GM19452 (cell line): Measurements from ENCODE around the gene ZNF317.
A peak's percentile ranks its signal among the peaks of the same experiment; 100 is the strongest.

Experiments
- ATAC-seq: cut with Tn5 transposase; IDR thresholded peaks from one replicate; pipeline ENCODE4 v1.9.1; 2021; ENCODE audit not compliant: unreplicated experiment

ZNF317 gene

DNA sequence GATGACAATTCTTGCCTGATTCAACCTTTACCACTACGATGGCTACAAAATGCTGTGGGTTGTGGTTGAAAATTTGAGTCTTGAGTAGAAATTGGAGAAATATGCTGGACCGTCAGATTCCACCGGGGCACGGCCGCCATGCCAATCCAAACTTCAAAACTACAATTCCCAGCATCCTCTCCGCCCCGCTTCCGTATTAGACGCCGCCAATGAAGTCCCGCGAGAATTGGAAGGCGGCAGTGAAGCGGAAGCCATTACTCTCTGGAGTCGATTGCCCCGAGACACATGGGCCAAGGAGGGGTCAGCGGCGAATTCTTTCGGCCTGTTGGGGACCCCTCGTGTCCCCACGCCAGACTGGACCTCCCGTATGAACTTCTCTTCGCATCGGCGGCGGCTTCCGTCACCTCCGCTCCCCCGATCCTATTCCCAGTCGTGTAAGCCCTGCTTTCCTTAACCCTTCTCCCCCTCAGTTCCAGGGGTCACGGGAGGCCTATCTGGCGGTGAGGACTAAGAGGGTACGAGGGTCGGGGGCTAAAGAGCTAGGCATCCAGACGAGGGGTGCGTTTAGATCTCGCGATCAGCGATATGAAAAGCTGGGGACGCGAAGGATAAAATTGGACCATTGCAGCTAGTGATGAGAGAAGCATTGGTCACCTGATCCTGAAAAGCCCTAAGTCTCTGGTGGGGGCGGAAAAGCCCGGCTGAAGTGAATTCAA lies at the start of gene ZNF317:
Gene ZNF317, plus strand, starts transcription at position 239 of the 716 bp plus-strand sequence. CDS start 15,620 bp downstream, outside the sequence.
- ATAC-seq, result peak; percentile 82

DNA sequence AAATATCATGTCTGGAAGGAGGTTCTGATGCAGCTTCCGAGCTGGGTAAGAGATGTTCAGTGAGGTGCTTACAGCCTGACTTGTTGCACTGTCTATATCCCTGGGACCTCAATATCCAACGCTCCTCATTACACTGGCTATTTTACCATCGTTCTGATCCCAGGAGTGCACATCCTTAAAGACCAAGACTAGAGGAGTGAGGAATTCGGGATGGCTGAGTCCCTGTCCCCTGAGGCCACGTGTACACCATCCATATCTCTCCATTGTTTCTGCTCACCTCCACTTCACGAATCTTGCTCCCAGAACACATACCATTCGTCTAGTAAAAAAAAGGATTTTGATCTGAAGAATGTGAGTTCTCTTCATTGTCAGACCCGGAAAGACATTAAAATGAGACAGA lies 32.8 kb upstream of the ZNF317 start, which contains the start of gene OR7G2:
Gene OR7G2, minus strand, starts transcription at position 101 of the 400 bp plus-strand sequence. CDS start 4,232 bp downstream, outside the sequence.
- ATAC-seq, result no peak

DNA sequence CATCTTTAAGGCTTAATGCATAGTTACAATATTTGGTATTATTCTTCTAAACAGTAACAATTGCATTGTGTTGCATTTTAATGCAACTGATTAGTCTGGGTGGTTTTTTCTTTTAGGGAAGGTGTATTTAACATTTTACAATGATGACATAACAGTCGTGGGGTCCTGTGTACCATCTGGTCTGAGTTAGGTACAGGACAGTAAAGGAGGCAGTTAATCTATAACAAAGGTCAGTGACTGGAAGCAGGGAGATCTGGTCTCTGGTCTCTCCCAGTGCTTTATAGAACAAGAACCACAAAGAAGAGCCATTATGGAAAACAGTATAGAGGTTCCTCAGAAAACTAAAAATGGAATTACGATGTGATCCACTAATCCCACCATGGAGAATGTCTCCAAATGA lies 30.2 kb upstream of the ZNF317 start:
- ATAC-seq, result no peak

DNA sequence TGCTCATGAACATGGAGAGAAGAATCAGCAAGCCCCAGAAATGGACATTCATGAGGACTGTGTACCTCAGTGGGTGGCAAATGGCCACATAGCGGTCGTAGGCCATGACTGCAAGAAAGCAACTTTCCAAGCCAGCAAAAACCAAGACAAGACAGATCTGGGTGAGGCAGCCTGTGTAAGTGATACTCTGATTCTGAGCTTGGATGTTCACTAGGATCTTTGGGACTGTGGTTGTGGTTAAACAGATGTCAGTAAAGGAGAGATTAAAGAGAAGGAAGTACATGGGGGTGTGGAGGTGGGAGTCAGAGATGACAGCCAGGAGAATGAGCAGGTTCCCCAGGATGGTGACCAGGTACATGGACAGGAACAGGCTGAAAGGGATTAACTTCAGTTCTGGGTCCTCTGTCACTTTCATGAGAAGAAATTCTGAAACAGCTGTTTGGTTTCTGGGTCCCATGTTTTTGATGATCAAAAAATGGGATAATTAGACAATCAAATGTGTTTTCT lies 24.8 kb upstream of the ZNF317 start, which contains the start of gene OR7G1:
Gene OR7G1, minus strand, starts transcription at position 457 of the 507 bp plus-strand sequence. Its CDS starts 0 bp downstream, at position 457.
- no peak for ATAC-seq

DNA sequence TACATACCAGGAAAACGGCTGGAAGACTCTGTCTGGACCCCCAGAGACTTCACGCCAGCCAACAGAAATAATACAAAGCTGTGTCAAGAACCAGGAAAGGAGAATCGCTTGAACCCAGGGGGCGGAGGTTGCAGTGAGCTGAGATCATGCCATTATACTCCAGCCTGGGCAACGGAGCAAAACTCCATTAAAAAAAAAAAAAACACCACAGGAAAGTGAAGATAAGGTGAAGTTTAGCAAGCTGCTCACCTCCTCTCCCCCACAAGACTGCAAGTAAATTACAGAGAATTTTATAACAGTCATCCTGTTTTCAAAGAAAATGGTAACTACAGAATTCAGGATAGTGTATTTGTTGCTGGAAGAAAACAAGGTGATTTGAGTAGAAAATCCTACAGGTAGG lies 23.6 kb upstream of the ZNF317 start:
- no peak for ATAC-seq

DNA sequence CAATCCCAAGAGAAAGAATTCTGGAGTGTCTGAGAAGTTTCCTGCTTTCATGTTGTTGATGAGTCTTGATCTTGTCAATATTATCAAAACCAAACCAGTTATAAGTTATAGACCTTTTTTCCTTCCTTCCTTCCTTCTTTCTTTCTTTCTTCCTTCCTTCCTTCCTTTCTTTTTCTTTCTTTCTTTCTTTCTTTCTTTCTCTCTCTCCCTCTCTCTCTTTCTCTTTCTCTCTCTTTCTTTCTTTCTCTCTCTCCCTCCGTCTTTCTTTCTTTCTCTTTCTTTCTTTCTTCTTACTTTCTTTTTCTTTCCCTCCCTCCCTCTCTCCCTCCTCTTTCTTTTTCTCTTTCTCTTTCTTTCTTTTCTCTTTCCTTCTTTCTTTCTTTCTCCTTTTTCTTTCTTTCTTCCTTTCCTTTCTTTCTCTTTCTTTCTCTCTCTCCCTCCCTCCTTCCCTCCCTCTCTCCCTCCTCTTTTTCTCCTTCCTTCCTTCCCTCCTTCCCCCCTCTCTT lies 13.2 kb upstream of the ZNF317 start, which contains the start of gene OR7G3:
Gene OR7G3, minus strand, starts transcription at position 51 of the 506 bp plus-strand sequence. Its CDS starts 0 bp downstream, at position 51.
- no peak for ATAC-seq

DNA sequence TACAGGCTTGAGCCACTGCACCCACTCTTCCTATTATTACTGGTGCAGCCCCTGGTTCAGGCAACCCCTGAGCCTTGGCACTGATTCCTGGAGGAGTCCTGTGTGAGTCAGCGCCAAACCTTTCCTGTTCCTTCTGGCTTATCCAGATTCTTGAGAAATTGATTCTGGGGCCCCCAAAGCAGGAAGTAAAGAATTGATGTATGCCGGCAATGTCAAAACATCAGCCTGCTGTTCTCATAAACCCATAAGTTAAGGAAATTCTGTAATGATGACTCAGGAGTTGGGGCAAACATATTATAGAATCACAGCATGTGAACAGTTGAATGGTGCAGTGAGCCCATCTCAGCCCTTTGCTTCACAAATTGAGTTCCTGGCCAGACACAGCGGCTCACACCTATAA lies 12.0 kb upstream of the ZNF317 start:
- ATAC-seq, result no peak

DNA sequence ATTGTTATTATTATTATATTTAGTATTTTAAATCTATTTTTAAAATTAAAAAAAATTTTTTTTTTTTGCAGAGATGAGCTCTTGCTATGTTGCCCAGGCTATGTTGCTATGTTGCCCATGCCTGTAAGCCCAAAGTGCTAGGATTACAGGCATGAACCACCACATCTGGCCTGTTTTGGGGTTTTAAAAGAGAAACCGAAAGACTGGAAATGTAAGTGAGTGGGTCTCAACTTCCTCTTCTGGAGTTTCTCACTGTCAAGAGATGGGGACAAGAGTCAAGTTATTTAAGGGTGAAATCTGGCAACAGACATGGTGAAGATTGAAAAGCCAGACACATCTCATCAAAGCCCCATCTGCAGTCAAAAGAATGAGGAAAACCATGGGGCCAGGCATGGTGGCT lies 9.2 kb upstream of the ZNF317 start:
- ATAC-seq, result no peak

DNA sequence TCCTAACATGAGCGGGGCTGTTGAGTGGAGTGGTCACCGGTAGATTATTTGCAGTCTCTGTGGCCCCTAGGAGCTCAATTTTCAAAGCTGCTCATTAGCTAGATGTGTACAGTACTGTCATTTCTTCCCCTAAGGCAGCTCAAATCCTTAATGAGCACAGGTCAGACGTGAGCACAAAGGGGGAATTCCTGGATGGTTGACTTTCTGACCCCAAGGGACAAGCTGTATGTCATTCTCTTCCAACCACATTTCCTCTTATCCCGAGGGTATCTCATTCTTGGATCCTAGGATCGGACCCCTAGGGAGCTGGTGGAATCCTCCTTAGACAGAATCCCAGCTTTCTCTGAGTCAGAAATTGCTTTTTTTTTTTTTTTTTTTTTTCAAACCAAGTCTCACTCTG lies 7.8 kb upstream of the ZNF317 start:
- no peak for ATAC-seq

DNA sequence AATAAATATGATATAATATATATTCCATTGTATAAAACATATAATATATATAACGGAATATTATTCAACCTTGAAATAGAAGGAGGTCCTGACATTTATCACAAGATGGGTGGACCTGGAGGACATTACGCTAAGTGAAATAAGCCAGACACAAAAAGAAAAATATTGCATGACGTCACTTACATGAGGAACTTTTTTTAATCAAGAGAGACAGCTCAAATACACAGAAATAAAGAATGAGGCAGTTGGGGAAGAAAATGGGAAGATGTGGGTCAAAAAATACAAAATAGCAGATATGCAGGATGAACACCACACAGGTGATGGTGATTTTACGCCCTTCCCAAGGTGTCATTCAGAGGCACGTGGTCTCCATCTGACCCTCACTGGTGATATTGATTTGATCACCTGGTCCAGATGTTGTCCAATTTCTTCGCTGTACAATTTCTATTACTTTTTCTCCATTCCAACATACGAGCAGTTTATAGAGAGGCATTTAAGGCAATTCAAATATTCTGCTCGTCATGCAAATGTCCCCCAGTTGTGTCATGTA lies 513 bp upstream of the ZNF317 start:
- ATAC-seq, result peak; percentile 22

DNA sequence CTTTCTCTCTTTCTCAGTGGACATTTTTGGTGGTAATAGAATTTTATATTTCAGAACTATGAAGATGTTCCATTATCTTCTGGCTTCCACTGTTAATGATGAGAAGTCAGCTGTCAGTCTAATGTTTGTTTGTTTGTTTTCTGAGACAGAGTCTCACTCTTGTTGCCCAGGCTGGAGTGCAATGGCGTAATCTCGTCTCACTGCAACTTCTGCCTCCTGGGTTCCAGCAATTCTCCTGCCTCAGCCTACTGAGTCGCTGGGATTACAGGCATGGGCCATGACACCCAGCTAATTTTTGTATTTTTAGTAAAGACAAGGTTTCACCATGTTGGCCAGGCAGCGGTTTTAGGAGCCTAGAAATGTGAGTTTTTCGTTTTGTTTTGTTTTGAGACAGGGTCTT lies 4.7 kb downstream of the ZNF317 start:
- no peak for ATAC-seq

DNA sequence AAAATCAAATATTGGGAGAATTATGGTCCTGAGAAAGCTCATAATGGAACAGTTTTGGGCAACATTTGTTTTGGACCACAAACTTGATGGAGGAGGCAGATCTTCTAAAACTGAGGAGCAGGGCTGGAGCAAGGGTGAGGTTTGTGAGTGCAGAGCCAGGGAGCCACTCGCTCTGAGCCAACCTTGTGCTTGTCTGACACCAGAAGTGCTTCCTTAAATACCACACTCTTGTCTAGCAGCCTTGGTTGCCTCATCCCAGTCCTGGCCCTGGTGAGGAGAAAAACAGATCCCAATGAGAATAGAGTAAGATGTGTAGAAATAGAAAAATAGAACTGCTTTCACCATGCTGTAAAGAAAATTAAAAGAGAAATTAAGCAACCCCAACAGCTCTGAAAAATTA lies 6.7 kb downstream of the ZNF317 start:
- no peak for ATAC-seq

DNA sequence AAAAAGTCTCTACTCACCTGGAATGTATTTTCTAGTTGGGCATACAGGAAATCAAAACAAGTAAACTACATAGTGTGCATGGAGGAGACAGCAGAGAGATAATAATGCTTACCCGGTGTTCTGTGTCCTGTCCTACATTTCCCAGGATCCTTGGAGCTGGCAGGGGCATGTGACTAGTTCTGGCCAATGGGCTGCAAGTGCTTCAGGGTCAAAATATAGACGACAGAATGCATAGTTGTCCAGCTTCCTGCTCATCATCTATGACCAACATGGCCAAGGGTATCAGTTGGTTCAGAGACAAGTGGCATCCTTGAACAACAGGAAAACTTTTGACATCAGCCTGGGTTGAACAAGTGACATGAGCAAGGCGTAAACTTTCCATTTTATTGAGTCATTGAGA lies 8.5 kb downstream of the ZNF317 start:
- ATAC-seq, result no peak

DNA sequence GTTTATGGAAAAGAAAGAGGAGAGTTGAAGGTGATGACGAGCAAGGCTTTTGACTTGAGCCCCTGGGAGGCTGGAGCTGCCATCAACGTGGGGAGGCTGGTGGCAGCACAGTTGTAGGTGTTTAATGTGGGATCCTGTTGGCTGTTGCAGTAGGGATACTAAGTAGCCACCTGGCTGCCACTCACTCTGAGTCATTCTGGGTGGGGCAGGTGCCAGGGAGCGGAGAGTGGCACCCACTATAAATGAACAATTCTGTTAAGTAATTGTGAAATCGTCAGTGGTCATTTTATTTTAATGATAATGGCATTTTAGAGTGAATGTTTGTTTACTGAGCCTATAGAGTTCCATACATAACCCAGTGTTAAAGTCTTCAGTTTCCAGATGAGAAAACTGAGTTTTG lies 9.8 kb downstream of the ZNF317 start:
- no peak for ATAC-seq

DNA sequence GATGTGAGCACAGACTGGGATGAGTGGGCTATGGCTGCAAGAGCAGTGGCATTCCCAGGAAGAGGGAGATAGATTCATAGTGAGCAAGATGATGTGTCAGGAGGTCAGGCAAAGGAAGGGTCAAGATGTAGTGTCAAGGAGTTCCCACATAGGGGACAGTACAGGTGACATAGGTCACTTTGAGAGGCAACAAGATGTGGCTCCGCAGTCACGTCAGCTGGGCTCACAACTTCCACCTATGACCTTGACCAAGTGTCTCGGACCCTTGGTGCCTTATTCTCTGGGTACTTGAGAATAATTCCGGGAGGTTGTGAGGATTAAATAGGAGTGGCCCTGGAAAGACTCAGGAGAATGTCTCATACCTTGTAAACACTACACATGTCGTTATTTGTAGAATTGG lies 10.5 kb downstream of the ZNF317 start:
- no peak for ATAC-seq

DNA sequence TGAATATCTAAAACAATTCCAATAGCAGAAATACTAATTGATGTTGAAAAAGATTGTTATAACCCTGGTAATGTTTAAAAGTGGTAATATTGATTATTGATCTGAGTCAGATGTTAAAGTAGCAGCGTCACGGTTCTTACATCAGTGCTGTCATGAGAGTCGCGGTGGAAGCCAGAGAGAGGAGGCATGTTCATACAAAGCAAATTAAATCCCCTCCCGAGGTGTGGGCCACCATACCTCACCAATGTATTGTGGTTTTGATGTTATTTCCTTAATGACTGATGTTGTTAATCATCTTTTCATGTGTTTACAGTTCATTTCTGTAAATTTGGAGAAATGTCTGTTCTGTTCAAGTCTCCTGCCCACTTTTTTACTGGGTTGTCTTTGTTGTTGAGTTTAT lies 11.2 kb downstream of the ZNF317 start:
- no peak for ATAC-seq

DNA sequence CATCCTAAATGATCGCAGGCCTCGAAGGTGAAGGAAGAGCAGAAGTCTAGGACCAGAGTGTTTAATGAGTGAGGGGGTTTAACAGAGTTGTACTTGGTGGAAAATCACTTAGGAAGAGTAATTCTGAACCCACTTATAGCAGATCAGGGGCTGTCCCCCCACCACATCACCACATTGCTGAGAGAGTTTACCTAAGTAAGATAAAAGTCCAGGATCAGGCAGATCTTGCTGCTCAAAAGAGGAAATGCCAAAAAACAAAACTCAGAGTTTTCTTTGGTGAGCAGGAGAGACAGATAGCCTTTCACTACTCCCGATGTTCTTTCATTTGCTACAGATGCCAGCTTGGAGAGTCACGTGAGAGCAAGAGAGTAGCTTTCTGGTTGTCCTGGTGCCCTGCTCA lies 15.4 kb downstream of the ZNF317 start:
- no peak for ATAC-seq

DNA sequence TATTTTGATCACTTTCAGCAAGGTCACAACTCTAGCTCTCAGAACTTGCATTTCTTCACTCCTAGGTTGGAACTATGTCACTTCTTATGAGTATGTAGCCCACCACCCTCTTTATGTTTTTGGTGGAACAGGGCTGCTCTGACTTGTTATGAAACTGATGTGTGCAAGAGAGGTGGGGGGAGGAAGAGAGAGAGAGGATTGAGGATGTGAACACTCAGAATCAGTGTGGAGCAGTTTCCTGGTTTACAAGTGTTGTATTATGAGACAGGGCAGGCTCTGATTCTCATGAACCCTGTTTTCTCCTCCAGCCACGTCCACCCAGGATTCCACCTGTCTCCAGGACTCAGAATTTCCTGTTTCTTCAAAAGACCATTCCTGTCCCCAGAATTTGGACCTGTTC lies 16.1 kb downstream of the ZNF317 start:
- ATAC-seq, result no peak

DNA sequence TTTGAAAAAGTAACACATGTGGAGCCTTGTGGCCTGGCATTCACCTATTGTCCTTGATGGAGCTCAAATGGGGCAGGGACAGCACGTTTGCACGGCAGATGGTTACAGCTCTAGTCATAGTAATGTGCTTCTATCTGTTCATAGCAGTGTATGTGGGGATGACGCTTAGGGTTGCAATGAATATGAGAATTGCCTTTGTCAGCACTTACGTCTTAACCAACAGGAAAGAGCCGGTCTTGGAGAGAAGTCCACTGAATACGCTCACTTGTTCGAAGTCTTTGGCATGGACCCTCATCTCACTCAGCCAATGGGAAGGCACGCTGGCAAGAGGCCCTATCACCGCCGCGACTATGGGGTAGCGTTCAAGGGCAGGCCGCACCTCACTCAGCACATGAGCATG lies 19.7 kb downstream of the ZNF317 start:
- no peak for ATAC-seq

DNA sequence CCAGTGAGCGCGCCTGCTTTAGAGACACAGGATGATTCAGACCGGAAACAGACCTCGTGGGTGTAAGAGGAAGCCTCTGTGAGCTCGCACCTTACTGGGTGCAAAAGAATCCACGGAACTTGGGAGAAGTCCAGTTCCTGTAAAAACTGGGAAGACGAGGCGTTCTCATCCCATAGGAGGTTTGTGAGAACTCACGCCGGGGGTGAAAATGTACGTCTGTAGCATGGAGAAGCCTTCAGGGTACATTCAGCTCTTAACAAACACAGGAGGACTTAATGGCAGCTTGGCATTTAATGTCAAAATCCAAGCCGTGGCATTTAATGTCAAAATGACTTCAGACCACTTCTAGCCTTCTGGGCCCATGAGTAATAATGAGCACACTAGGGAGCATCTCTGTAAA lies 21.2 kb downstream of the ZNF317 start:
- ATAC-seq, result no peak

DNA sequence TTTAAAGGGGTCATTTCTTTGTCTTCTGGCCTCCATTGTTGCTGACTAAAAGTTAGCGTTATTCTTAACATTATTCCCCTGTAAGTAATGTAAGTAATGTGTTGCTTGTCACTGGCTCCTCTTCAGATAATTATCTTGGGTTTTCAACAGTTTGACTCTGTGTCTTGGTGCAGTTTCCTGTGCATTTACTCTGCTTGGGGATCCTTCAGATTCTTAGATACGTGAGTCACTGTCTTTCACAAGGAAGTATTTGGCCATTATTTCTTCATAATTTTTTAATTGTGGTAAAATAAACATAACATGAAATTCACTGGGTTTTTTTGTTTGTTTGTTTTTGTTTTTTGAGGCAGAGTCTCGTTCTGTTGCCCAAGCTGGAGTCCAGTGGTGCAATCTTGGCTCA lies 25.1 kb downstream of the ZNF317 start:
- ATAC-seq, result no peak

DNA sequence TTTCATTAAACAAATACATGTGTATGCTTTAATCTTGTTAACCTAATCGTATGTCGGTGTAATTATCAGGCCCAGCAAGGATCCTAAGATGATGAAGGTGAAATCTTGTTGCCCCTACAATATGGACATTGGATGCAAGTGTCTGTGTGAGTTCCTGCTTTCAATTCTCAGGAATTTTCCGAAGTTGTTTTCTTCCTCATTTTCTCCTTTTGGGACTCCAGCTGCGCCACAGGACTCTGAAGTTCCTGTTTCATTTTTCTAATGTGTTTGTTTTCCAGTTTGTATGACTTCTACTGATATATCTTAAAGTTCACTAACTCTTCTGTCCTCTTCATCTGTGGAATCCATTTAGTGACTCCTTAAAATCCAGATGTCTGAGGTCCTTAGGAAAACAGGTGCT lies 26.6 kb downstream of the ZNF317 start:
- ATAC-seq, result no peak
